SH-SY5Y (cell line): ENCODE results near the gene CLEC14A.

Source experiments
- GATA2 ChIP-seq: IDR thresholded peaks from 2 replicates; pipeline ENCODE4 v1.6.1; 2011; ENCODE audit warnings: mild to moderate bottlenecking, low read depth, low read length
- GATA3 ChIP-seq: IDR thresholded peaks from 2 replicates; pipeline ENCODE4 v1.6.1; 2011; ENCODE audit warnings: low read depth, mild to moderate bottlenecking, low read length, moderate library complexity

DNA sequence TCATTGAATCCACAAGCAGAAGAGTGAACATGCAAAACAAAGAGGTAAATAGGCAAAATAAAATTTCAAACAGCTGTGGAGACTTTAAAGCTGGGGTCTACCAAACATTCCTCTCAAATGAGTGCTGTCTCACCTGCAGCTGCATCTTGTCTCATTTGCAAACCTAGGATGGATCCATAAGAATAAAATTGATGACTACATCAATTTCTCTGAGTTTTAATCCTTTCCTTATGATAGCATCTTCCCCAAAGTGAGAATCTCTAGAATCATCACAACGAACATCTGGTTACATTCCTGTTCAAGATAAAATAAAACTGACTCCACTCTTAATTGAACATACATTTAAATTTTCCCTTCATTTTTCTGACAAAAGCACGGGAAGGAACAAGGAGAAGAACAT lies 29.9 kb downstream of the CLEC14A start:
- TF ChIP-seq GATA2: no peak
- no peak for TF ChIP-seq GATA3
